GM19395 (cell line): ENCODE measurements around the gene RIT2.

Experiments used
- ATAC-seq: cut with Tn5 transposase; IDR thresholded peaks from one replicate; pipeline ENCODE4 v1.9.1; 2021; ENCODE audit warnings: mild to moderate bottlenecking, moderate library complexity; ENCODE audit not compliant: unreplicated experiment

Gene RIT2

DNA sequence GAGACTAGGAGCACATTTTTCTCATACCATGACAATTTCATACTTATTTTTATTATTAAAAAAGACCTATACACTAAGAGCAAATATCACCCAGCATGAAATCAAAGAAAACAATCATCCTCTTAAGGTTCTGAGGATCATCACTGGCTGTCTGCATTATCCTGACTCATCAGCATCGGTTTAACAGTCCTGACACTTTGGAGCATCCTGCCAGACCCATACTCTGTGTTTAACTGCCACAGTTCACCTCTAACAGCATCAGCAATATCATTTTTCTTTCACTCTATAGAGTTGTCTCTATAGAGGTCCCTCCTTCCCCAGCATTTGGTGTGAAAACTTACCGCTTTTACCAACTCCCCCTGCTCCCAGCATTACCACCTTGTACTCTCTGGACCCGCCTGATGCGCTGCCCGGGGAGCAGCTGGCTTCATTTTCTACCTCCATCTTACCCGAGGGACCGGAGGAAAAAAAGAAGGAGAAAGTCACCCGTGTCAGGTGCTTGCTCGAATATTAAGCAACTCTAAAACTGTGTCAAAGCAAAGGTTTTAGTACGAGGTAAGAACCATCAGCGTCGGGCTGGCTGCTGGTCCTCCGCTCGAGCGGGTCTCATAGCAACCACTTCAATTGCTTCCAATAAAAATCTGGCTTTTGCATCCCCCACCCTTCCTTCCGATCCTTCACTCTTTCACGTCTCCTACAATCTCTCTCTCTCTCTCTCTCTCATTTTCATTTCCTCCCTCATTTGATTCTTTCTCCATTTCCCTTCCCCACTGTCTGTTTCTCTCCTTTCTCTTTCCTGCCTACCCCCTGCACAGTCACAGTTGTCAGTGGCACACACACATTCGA, at the start of gene RIT2:
Gene RIT2, minus strand, starts transcription at position 610 of the 846 bp plus-strand sequence.
- no peak for ATAC-seq

DNA sequence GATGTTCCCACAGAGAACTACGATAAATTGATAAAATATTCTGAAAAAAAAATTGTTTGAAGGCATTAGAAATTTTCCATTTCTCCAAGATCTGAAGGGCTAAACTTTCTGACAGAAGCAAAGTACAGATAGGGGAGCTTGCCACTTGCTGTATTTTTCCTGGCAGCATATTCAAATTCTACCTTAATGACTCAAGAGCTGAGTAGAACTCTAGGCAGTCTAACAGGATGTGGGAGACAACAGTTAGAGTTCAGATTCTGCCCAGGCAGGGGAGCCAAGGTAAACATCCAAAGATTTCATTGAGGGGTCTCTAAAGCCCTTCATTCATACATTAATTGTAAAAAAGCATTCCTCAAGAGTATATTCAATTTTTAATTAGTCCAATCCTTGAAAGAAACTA, 46.0 kb upstream of the RIT2 start:
- no peak for ATAC-seq

- no peak for ATAC-seq
These were observed 45.0 kb upstream of the RIT2 start for GRCh38 chr18:43160509-43160908.

DNA sequence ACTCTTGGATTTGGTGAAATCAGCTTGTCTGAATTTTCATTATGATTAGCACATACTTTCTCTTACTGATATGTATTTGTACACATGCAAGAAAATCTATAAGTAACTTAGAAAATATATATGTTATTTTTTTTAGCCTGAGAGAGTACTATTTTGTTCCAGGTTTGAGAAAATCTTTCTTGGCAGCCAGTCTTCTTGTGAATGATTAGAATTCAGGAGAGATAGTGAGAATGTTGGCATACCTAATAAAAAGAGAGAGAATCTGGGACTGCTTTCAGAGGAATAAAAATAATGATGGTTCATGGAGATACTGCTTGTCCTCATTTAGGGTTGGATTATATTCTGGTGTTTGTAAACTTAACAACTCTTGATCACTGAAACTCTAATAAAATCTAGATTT, 44.4 kb upstream of the RIT2 start:
- no peak for ATAC-seq

GRCh38 chr18:43159086-43159770, 43.7 kb upstream of the RIT2 start:
- ATAC-seq, result no peak

- ATAC-seq, result no peak
These were observed 42.9 kb upstream of the RIT2 start for GRCh38 chr18:43158381-43158780.

GRCh38 chr18:43155842-43156241, 40.4 kb upstream of the RIT2 start:
- ATAC-seq, result no peak

- no peak for ATAC-seq
These were observed 32.7 kb upstream of the RIT2 start for GRCh38 chr18:43148231-43148630.

DNA sequence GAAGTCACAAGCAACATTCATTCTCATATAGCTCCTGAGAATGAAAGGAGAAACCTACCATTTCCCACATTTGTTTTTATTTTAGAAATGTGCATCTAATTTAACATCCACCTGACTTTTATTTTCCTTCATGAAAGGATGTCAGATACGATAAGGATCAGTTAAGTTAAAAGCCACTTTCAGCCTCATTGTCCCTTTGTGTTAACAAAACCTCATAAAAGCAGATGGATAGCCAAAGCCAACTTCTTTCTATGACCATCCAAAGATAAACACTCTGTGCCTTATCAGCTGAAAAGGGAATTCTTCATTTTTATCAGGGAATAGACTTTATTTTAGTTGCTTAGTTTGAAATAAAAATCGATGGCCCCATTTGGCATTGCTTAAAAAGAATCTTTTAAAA, 25.7 kb upstream of the RIT2 start:
- no peak for ATAC-seq

- no peak for ATAC-seq
These were observed 23.9 kb upstream of the RIT2 start for GRCh38 chr18:43139288-43139946.

DNA sequence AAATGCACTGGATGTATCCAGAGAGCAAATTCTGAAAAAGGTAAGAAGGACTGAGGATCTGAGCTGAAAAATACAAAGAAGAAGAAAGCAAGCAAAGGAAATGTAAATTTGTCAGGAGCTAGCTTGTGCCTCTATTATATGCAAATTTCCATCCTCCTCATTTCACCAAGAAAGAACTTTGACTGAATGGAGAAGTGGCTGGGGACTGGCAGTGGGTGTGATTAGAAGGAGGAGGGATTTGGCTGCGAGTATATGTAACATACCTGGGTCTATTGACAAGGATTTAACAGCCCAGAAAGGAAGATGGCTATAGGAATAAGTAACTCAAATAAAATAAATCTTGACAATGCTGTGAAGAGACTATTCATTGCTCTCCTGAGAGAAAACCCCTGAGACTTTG, 19.4 kb upstream of the RIT2 start:
- ATAC-seq, result no peak

DNA sequence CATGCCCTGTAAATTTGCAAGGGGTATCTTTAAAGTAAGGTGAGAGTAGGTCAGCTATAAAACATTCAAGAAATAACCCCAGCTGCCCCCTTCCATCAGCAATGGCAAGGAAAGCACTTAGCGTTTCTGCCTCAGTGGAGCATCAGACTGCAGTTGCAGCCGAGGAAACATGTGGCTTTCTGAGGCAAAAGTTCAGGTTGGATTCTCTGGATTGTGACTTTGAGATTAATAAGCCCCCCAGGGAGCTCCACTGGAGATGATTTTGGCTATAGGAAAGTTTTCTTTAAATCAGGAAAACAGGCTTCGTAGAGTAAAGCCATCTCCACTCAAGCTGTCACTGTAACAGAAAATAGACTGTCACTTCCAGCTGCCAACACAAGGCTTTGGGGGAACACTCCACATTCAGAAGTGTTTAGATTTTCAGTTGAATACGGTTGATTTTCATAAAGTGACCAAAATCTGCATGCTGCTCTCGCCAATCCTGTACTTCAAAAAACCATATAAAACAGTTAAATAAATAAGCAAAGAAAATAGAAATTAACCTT, 15.3 kb upstream of the RIT2 start:
- no peak for ATAC-seq

DNA sequence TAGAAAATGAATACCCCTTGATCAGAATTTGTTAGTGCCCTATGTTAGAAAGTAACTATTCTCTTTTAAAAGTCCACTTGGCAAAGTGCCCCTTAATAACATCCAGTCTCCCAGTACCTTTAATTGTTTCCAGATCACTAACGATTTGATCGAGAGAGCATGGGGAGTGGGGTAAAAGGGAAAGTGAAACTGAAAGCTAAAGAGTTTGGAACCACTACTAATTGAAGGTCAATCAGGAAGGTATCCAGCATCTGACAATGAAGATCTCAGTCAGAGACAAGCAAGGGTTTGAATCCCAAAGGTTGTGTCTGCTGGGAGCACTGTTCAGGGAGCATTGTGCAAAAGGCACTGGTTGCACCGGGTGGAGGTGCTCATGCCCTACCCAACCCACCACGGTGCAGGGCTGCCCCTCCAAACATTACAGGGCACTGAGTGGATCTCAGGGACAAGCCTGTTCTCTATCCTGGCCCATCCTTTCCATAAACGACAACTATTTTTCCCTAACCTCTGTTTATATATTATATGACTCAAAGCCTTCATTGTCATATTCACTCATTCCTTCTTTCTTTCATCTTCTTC, 14.6 kb upstream of the RIT2 start:
- ATAC-seq, result no peak

DNA sequence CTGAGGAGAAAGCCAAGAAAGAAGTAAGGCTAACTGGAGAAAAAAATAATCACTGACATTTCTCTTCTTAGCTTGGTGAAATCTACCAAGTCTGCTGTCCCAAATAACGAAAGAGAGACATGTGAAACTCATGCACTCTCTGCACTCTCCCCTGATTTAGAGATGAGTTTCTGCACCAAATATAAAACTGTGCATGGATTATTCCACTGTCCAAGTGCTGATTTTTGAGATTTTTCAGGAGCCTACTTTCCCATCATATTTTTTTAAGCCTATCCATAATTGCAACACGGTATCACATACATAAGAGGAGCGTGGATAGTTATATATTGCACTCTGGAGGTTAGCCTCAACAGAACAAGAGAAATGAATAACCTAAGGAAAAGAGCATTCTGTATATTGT, 10.0 kb upstream of the RIT2 start:
- no peak for ATAC-seq

DNA sequence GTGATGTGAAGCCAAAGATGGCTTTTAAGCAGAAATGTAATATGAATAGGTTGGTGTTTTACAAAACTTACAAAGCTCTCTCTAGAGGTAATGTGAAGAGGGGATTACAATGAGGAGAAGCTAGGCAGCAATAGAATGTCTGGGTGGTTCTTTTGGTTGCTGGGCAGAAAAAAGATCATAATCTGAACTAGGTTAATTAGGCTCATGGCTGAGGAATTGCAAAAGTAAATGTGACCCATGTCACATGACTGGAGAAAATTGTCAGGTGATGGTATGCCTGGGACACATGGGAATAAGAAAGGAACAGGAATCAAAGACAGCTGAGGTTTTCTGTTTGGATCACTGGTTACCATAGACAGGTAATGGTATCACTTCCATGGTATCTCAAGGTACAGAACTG, 7.5 kb upstream of the RIT2 start:
- no peak for ATAC-seq

GRCh38 chr18:43116699-43117294, 1.3 kb upstream of the RIT2 start:
- ATAC-seq, result no peak

DNA sequence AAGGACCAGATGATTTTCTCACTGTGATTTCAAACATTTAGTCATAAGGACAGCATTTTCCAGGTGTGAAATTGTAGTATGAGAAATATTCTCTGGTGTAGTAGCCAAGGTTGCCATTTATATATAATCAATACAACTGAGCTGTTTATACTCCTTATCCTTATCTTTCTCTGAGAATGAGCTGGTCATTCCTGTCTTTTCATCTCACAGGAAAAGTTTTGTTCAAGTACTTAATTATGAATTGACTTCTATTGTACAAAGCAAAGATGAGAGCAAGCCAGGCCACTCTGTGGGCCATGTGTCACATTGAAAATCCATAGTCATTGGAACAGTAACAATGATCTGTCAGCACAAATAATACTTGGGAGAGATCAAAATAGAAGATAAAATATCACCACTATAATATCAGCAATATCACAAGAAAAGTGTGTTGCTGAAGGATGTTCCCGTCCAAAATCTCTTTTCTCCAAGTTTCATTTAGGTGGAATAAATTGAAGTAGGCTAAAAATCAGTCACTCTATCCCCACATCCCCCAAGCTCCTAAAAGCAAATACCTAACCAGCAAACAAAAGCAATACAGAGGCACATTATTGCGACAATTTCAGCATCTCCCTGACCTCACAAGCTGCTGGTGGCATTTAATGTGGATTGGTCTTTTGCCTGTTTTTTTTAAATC, 2.1 kb downstream of the RIT2 start:
- no peak for ATAC-seq

DNA sequence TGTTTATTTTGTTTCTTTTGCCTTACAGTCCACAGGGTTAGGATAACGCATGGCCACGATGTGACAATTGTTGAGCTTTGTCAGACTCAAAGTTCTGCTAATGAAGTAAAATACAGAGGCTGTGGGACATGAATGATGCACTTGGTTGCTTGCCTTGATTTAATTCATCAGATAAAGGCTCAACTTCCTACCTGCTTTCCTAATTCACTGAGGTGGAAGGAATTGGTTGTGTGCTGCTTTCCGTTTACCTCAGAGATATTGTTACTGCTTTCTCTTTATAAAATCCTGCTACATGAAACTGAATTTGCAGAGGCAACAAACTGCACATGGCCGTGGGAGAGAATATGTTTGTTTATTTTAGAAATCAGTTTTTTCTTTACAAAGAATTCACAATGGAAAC, 6.6 kb downstream of the RIT2 start:
- no peak for ATAC-seq

DNA sequence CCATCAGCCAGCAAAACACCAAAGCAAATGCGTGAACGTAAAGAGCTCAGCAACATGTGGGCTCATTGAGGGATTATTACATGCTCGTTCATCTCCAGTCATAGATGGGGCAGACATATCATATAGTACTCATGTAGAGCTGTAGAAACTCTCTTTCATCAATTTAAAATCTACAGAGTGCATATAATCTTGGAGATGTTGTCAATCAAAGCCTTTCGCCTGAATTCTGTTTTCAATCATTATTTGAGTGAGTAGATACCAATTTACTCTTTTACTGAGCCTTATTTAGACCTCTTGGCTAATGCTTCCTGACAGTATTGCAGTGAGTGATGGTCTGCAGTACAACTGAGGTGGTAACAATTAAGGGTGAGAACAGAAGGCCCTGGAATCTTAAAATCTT, 7.0 kb downstream of the RIT2 start:
- ATAC-seq, result no peak

DNA sequence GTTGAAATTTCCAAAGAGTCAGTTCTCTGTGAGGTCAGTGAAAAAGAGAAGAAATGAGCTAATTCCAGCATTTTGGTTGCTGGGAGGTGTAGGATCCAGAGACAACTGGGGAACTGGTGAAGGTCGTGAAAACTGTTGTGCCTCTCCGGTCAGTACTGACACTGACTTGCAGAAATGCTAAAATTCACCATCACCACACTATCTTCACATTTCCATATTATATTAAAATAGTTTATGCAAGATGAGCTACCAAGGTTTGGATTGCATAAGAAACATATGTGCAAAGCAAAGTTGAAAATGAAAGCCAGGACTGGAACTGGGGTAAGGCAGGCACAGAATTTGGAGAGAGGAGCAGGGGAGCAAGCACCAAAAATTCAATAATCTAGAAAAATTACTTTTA, 21.8 kb downstream of the RIT2 start:
- ATAC-seq, result no peak
